NCI-H510A (cell line): ENCODE measurements around the gene MGST1.
A peak's percentile ranks its signal among the peaks of the same experiment; 100 is the strongest.
"Not testable (repeated sequence)": the region's sequence is repeated elsewhere in the genome, so short reads cannot be mapped to it uniquely, and the experiment has no call there.

Experiments used
- DNase-seq: peaks from one replicate; lab custom pipeline; 2025; lab: John Stamatoyannopoulos, UW

The MGST1 gene

DNA sequence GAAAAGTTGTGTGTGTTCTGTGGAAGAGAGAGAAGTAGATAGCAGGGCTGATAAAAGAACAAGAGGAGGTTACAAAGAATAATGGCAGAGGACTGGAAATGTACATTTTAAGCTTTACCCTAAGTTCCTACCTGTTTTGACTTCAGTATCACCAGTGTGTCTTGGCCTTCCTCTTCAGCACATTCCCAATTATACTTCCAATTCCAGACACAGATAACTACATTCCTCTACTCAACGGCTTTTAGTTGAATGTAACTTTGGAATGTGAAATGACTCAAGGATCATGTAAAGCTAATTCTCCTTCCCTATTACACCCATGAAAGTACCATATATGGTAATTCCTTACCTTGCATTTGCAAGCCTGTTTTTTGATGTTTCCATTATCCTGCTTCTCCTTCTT, 5.0 kb downstream of the MGST1 start:
- no peak for DNase-seq

DNA sequence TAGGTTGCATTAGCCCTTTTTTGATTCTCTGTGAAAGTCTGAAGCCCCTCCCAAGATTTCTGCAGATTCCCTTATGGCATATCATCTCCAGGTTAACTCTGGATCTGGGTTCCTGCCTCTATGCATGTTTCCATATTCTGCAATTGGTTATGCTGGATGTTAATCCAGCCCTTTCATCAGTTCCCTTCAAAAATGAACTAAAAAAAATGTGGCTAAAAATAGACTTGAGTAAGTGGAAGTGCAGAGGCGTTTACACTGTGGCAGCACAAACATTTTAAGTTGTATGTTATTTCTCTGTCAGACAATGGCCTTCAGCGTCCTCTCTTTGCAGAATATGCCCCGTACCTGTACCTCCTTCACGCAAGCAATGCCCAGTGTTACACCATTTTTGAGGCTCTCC, 11.4 kb downstream of the MGST1 start:
- DNase-seq: no peak

DNA sequence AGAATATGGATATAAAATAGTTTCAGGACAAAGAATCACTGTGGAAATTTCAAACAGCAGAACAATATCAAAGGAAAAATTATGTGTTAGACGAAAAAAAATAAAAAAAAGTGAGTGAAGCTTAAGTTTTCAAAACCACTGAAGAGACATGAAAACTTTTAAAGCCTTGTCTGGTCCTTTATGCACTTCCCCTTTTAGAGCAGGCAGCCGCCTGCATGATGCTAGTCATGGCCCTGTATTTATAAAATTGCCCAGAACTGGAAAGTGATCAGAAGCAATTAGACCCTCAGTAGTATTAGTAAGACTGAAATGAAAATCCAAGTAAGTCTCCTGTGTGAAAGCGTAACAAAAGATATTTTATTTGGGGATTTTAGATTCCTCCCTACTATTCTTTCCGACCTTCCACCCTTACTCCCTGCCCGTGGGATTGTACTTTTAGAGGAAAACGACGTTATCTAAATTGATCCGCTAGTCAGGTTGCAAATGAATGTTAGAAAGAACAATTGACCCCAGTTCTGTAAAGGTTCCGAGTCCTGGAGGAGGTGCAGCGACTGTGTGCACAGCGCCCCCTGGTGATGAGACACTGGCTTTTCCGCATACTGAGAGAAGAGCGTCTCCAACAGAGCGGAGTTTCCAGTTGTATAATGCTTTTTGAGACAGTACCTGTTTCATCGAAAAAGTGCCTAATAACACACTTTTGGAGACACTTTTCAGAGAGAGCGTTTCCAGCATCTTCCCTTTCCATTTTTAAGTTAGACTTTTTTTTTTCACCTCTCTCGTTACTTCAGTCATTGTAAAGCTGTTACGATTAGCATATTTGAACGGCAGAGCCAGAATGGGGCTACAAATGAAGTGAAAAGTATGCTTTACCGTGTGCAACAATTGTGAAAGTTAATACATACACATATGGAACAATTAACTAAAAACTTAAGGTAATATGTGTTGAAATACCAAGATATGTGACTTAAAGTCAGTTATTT, 12.4 kb downstream of the MGST1 start:
- no peak for DNase-seq

DNA sequence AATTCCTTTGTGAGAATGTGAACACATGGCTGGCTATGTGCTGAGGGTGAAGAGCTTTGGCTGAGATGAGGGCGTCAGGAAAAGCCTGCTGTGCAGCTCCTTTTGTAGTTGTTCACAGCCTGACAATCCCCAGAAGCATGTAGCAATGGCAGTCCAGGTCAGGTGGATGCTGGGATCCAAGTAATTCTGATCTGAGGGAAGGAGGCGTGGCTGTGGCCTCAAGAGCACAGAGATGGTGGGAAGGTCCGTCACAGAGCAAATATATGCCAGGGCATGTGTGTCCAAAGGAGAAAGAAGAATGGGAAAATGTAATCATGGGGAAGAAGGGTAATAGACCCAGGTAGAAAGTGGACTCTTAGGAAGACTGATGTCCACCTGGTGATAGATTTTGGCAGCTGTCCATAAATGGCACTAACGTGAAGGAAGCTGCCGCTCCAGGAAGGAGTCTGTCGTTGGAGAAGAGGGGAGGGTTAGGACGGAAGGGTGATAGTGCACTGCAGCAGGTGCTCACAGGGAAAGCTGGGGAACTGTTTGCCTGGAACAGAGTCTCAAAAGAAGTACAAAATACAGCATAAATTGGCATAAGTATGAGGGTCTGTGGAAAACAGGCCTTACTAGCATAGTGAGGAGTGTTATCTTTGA, 13.8 kb downstream of the MGST1 start:
- DNase-seq: peak; percentile 49

DNA sequence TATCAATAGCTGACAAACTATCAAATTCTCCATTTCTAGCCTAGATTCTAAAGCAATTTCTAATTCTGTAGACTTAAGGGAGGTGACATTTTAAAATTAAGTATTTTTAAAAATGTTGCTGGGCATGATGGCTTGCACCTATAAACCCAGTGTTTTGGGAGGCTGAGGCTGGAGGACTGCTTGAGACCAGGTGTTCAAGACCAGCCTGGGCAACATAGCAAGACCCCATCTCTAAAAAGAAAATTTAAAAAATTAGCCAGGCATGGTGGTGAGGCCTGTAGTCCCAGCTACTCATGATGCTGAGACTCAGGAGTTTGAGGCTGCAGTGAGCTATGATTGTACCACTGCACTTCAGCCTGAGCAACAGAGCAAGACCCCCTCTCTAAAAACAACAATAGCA, 15.1 kb downstream of the MGST1 start:
- no peak for DNase-seq

DNA sequence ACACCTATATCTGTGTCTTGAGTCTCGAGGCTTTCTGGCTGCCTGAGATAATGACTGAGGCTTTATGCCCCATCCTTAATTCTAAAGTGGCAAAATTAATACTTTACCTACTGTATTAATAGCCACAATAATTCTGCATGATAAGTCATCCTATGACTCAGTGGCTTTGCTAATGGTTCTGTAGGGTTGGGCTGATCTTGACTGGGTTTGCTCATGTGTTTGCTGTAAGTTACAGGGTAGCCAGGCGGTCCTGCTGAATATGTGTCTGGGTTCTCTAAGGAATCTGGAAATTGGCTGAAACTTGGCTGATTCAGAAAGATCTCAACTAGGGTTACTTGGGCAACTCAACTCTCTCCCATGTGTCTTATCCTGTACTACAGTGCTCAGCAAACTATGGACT, 21.7 kb downstream of the MGST1 start:
- DNase-seq: no peak

DNA sequence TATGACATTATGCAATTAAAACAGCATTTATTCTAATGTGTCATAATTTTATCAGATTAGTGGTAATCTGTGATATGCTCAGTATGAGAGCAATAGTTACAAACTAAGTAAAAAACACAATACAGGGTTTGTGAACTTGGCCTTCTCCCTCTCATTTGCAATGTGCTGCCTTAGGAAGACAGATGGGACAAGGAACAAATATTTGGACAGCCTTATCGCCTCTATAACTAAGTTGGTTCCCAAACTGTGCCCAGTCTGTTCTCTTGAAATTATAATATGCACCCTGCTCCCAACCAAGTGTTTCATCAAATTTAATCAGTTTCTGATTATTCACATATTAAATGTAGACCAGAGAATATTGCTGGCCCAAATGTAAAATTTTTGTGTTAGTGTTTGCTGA, 22.7 kb downstream of the MGST1 start:
- no peak for DNase-seq

DNA sequence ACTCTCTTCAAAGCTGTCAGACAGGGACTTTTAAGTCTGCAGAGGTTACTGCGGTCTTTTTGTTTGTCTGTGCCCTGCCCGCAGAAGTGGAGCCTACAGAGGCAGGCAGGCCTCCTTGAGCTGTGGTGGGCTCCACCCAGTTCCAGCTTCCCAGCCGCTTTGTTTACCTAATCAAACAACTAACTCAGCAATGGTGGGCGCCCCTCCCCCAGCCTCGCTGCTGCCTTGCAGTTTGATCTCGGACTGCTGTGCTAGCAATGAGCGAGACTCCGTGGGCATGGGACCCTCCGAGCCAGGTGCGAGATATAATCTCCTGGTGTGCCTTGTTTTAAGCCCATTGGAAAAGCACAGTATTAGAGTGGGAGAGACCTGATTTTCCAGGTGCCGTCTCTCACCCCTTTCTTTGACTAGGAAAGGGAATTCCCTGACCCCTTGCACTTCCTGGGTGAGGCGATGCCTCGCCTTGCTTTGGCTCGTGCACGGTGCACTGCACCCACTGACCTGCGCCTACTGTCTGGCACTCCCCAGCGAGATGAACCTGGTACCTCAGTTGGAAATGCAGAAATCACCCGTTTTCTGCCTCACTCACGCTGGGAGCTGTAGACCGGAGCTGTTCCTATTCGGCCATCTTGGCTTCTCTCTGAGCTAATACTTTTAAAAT, 35.3 kb downstream of the MGST1 start:
- not testable (repeated sequence) for DNase-seq

DNA sequence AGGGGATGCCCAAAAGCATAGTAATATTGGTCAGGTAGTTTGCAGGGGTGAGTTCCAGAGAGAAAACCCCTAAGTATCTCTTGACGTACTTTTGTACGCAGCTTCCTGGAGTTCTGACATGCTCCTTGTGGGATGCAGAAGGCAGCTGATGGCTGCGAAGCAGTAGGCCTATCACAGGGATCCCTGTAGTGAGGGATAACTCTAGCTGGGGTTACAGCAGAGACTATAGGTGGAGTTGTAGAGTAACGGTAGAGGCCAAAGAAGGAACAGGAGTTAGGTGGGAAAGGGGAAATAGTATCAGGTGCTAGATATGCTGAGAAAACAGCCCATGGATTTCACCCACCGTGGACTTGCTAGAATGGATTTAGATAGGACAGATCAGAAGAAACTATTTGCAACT, 37.3 kb downstream of the MGST1 start:
- DNase-seq: no peak

DNA sequence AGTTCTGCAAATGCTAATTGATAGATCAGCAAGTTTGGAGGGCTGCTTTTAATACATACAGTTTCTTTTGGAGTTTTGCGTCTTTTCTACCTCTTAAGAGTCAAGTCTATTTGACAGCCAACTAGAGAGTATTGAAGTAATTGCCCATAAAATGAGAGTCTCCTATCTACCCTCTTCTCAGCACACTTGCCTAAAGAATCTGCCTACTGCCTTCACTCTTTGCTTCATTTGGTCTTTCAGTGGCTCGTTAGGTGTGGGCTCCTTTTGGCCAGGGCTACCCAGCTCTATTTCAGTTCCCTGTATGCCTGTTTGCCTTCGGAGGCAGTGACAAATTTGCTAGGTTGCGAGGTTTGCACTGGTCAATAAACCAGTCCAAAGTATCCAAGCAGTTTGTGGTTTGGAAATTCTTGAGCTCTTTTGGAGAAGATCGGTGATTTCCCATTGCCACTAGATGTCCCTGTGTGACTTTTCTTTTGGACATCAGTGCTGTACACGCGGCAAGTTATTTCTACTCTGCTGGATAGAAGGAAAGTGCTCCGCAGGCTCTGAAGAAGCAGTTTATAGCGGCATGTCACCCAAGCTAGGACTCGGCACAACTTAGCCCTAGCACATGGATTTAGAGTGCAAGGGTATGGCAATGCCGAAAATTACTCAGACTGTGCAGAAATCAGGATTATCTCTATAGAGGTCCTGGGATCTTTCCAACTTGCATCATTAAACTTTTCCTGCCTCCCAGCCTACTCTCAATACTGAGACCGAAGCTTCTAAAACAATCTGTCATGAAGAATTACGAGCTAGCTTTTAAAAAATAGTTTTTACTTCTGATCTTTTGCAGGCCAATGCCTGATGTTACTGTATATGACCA, 38.6 kb downstream of the MGST1 start:
- DNase-seq: peak; percentile 57

DNA sequence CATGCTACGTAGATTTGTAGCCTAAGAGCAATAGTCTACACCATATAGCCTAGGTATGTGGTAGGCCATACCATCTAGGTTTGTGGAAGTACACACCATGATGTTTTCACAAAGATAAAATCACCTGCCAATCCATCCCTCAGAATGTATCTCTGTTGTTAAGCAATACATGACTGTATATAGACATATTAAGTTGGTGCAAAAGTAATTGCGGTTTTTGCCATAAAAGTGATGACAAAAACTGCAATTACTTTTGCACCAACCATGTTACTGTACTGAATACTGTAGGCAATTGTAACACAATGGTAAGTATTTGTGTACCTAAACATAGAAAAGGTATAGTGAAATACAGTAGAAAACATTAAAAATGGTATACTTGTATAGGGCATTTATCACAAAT, 40.5 kb downstream of the MGST1 start:
- DNase-seq: no peak

DNA sequence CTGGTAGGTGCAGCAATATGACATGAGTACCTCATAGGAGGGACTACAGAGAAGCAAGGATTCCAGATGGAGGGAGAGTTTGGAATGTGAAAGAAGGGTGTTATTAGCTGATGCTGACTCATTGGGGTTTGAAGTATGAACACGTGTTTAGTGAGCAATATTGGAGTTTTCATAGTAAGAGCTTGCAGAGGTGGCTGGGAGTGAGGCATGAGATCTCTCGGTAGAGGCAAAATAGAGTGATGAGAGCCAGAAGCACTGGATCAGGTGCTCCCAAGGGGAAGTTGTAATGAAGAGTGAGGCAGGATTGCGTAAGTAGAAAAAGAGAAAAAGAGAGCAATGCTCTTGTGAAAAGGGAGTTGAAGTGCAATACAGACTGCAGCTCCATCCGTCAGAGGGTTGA, 42.1 kb downstream of the MGST1 start:
- DNase-seq: no peak

DNA sequence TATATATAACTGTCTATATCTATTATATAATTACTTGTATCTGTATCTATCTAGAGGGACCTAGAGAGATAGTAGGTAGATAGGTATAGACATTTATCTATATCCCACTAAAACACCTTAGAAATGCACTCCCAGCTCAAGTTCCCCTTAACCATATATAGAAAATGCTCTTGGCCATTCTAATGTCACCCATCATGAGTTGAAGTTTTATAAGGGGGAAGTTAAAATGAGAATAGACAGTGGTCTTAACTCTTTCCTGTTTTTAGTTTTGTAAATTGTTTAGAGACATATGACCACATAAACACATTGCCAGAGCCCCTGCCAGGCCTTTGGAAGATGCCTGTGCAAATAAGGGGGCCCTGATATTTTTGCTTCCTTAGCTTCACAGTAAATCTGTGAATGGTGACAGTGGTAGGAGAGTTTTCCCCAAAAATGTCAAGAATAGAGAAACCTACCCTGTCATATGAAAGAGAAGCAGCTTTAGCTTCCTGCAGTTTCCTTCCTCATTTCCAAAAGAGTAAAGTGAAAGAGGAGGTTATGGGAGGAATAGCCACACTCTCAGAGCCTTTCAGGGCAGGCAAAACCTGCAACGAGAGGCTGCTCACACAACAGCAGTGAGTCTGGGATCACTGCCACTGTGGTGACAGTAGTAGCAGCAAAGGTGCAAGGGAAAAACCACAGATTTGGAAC, 45.5 kb downstream of the MGST1 start:
- DNase-seq: no peak

DNA sequence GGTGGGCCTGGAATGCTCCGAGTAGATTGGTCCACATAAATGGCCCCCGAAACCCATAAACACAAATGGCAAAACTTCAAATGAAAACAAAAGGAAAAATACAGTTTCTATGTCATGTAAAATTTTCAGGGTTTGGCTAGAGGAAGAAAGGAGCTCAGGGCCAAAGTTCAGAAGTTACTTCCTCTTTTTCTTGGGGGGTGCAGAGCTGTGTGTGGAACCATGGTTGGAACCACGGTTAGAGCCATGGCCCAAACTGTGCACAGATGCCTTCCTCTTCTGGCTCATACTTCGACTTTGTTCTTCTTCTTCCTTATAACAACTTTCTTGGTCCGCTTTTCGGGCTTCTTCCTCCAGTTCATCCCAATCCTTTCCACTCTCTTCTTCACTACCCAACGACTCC, 51.7 kb downstream of the MGST1 start:
- no peak for DNase-seq

DNA sequence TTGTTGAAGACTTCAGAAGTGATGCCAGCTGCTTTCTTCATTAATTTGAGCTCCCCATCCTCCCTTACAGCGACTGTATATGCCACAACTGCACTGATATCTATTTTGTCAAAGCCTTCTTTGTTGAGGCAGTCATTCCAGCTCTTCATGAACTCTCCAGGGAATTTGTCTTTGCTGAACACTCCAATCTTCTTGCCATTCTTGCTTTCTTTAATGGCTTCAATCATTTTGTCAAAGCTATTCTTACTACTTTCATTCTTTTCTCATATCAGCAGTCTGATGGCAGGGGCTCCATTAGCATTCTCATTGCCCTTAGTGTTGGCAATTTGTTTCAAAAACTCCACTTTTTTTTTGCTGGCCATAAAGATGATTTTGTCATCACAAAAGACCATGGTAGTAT, 54.4 kb downstream of the MGST1 start:
- not testable (repeated sequence) for DNase-seq

DNA sequence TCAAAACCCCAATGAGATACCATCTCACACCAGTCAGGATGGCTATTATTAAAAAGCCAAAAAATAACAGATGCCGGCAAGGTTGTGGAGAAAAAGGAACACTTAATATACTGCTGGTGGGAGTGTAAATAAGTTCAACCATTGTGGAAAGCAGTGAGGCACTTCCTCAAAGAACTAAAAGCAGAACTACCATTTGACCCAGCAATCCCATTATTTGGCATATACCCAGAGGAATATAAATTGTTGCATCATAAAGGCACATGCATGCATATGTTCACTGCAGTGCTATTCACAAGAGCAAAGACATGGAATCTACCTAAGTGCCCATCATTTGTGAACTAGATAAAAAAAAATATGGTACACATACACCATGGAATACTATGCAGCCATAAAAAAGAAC, 59.9 kb downstream of the MGST1 start:
- no peak for DNase-seq
